DOHH2 (cell line): ENCODE measurements around the gene CHD6.

Experiments
- H3F3A ChIP-seq: fragments of 200-600 bp; sonication (generic), shearing (Covaris generic); 2 replicates; pipeline ENCODE4 v1.6.0; 2016; ENCODE audit warnings: antibody characterized with exemption, mild to moderate bottlenecking; ENCODE audit not compliant: control insufficient read depth, insufficient read depth
- H3K27ac ChIP-seq: fragments of 200-600 bp; sonication (generic); 2 replicates; pipeline ENCODE4 v1.5.1; 2014; ENCODE audit warnings: low read depth, mild to moderate bottlenecking, low read length, moderate library complexity
- H3K27me3 ChIP-seq: fragments of 200-600 bp; sonication (generic); 2 replicates; pipeline ENCODE4 v1.6.1; 2014; ENCODE audit warnings: mild to moderate bottlenecking, low read length, mixed read lengths; ENCODE audit not compliant: control insufficient read depth
- H3K36me3 ChIP-seq: fragments of 200-600 bp; sonication (generic); 2 replicates; pipeline ENCODE4 v1.6.1; 2014; ENCODE audit warnings: mild to moderate bottlenecking, low read length, moderate library complexity, mixed read lengths; ENCODE audit not compliant: control insufficient read depth
- H3K4me1 ChIP-seq: fragments of 200-600 bp; sonication (generic); 2 replicates; pipeline ENCODE4 v1.6.1; 2014; ENCODE audit warnings: mild to moderate bottlenecking, low read length, mixed read lengths; ENCODE audit not compliant: control insufficient read depth
- H3K4me2 ChIP-seq: fragments of 200-600 bp; sonication (generic); 2 replicates; pipeline ENCODE4 v1.6.0; 2014; ENCODE audit warnings: mild to moderate bottlenecking, low read length, moderate library complexity
- H3K4me3 ChIP-seq: fragments of 200-600 bp; sonication (generic); 2 replicates; pipeline ENCODE4 v1.5.1; 2014; ENCODE audit warnings: mild to moderate bottlenecking, low read length, mixed read lengths
- H3K79me2 ChIP-seq: fragments of 200-600 bp; sonication (generic); 2 replicates; pipeline ENCODE4 v1.6.1; 2014; ENCODE audit warnings: mild to moderate bottlenecking, low read length, mixed read lengths; ENCODE audit not compliant: control insufficient read depth
- H3K9me2 ChIP-seq: fragments of 200-600 bp; sonication (generic); replicated peaks from 2 replicates; pipeline ENCODE4 v1.6.1; 2014; ENCODE audit warnings: mild to moderate bottlenecking, low read length, mixed read lengths; ENCODE audit not compliant: control insufficient read depth
- H3K9me3 ChIP-seq: fragments of 200-600 bp; sonication (generic); 2 replicates; pipeline ENCODE4 v1.6.1; 2014; ENCODE audit warnings: antibody characterized with exemption, low read length, mixed read lengths; ENCODE audit not compliant: control insufficient read depth, insufficient read depth
- H4K20me1 ChIP-seq: fragments of 200-600 bp; sonication (generic); 2 replicates; pipeline ENCODE4 v1.6.0; 2014; ENCODE audit warnings: low read depth, mild to moderate bottlenecking, antibody characterized with exemption, low read length, moderate library complexity; ENCODE audit not compliant: control insufficient read depth, insufficient read depth
- CTCF ChIP-seq: fragments of 200-600 bp; sonication (generic); IDR thresholded peaks from one replicate; pipeline ENCODE4 v1.5.1; 2014; ENCODE audit warnings: antibody characterized with exemption, mild to moderate bottlenecking, low read depth, low read length; ENCODE audit not compliant: poor library complexity, severe bottlenecking
- EZH2phosphoT487 ChIP-seq: fragments of 200-600 bp; sonication (generic); IDR thresholded peaks from 2 replicates; pipeline ENCODE4 v1.6.1; 2017; ENCODE audit warnings: borderline replicate concordance, mild to moderate bottlenecking, antibody characterized with exemption, low read length, moderate library complexity, mixed read lengths

CHD6 gene

DNA sequence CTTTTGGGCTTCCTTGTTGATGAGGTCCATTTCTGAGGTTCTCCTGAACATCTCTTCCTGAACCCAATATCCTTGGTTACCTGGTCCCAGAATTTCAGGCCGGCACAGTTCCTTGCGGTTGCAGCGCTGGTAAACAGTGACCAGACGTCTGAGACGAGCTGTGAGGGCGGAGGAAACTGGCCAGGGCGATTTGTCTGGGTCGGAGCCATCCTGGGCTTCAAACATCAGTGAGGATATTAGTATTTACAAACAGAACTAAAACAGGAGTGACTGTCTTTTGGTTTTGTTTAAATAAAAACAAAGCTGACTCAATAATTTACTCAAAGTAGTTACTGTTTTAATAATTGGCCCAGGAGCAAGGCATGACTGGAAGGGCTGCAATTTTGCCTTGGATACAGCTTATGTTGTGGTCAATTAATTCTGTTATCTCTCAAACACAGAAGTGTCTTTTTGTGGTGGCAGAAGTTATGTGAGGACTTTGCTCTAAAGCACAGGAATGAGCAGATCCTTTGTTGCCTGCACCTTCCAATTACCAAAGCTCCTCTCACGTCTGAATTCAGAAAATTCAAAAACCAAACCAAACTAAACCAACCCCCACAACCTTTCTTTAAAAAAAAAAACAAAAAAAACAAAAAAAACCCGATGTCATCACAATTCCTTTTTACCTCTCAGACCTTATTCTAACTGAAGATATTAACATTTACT, 192.8 kb downstream of the CHD6 start:
- Histone ChIP-seq H3K9me2 (no peaks in the 10 kb centered on the region), H3K36me3 (peaks cover 34% of the 10 kb centered on the region), H3K9me3 (no peaks in the 10 kb centered on the region), H3K27ac (no peak overlapping the region), H3K4me2 (no peak overlapping the region), H4K20me1 (no peaks in the 10 kb centered on the region), H3K4me1 (no peaks in the 10 kb centered on the region), H3K27me3 (no peaks in the 10 kb centered on the region), H3K79me2 (no peaks in the 10 kb centered on the region), H3K4me3 (no peak overlapping the region), H3F3A (no peaks in the 10 kb centered on the region)
- TF ChIP-seq EZH2phosphoT487 (no peak), CTCF (no peak)

GRCh38 chr20:41424546-41424945, 193.6 kb downstream of the CHD6 start:
- H3K9me3 ChIP-seq, result no peaks in the 10 kb centered on the region
- no peaks in the 10 kb centered on the region for H3K27me3 ChIP-seq
- H3K27ac ChIP-seq, result no peak overlapping the region
- no peaks in the 10 kb centered on the region; the same call in 1 of the 2 replicates for H4K20me1 ChIP-seq
- no peaks in the 10 kb centered on the region for H3K79me2 ChIP-seq
- no peak overlapping the region for H3K4me3 ChIP-seq
- H3K4me2 ChIP-seq, result no peak overlapping the region
- H3F3A ChIP-seq, result no peaks in the 10 kb centered on the region
- peaks cover 35% of the 10 kb centered on the region for H3K36me3 ChIP-seq
- TF ChIP-seq EZH2phosphoT487, result no peak
- TF ChIP-seq CTCF, result no peak
- no peaks in the 10 kb centered on the region for H3K9me2 ChIP-seq
- no peaks in the 10 kb centered on the region for H3K4me1 ChIP-seq

DNA sequence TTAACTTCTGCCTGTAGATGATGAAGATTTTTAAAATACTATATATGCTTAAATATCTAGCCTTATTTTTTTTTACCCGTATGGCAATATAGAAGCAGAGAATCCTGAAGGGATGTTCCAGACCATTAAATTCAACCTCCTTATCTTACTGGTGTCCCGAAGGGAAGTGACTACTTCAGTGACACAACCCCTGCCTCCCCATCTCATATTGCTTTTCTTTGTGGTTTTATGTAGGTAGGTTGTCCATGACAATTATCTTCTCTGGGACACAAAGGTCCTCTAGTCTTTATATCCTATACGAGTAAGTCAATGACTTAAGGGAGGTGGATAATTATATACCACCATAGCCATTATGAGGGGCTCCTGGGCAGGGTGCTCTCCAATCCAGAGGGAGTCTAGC, 194.2 kb downstream of the CHD6 start:
- Histone ChIP-seq H3K4me3 (no peak overlapping the region), H3K4me1 (no peaks in the 10 kb centered on the region), H3K27me3 (no peaks in the 10 kb centered on the region), H3K4me2 (no peak overlapping the region), H3K36me3 (peaks cover 35% of the 10 kb centered on the region), H3K9me2 (no peaks in the 10 kb centered on the region), H3K27ac (no peak overlapping the region), H3K79me2 (no peaks in the 10 kb centered on the region), H3F3A (no peaks in the 10 kb centered on the region), H4K20me1 (no peaks in the 10 kb centered on the region; the same call in 1 of the 2 replicates), H3K9me3 (no peaks in the 10 kb centered on the region)
- TF ChIP-seq EZH2phosphoT487, result no peak
- no peak for TF ChIP-seq CTCF
